ENCODE measurements around the gene STK17A. TPM values are rescaled to one million over a fixed set of nuclear protein-coding genes. Genes with fewer than 3 reads are reported as not detected.
"Not testable (repeated sequence)": the region's sequence is repeated elsewhere in the genome, so short reads cannot be mapped to it uniquely, and the experiment has no call there.

Gene STK17A
- total RNA-seq, 1 experiment from 2014 or later: 75.4 TPM

DNA sequence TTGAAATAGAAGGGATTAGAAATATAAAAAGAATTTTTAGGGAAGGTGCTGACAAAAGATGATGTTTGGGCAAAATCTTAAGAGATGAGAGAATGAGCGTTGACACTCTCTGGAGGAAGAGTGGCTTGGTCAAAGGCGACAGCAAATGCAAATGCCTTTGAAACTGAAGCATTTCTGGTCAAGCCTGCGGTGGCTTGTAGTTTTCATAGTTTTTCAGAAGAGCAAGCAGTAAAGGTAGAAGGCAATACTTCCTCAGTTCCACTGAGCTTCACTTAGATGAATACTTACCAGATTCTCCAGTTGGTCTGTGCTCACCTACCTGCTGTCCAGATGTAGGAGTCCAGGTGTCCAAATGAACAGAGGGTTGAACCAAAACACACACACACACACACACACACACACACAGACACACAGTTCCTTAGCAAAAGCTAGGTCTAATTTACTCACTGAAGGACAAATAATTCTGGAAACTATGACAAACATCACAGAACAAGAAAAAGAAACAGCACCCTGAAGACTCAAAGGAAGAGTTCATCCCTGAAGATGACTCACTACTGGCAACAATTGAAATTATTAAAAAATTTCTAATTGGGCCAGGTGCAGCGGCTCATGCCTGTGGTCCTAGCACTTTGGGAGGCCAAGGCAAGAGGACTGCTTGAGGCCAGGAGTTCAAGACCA lies 12.1 kb upstream of the STK17A start:
- Histone ChIP-seq H3F3A (ENCODE audit: low read length, unreplicated experiment) (peaks cover 3% of the 10 kb centered on the region), H3K9ac (ENCODE audit: low read length) (no peak overlapping the region), H2AFZ (ENCODE audit: low read length) (no peak overlapping the region), H3K9me2 (replicated peaks; ENCODE audit: low read length) (no peaks in the 10 kb centered on the region), H3K79me2 (ENCODE audit: low read length) (no peaks in the 10 kb centered on the region), H3K9me3 (ENCODE audit: low read length) (no peaks in the 10 kb centered on the region), H3K27me3 (ENCODE audit: low read length) (no peaks in the 10 kb centered on the region), H3K27ac (ENCODE audit: low read length) (peak overlapping the region; percentile 82), H3K4me3 (ENCODE audit: low read length) (no peak overlapping the region), H3K36me3 (ENCODE audit: low read depth, low read length) (no peaks in the 10 kb centered on the region), H4K20me1 (ENCODE audit: low read length) (no peaks in the 10 kb centered on the region), H3K4me2 (ENCODE audit: low read length) (no peak overlapping the region), H3K4me1 (ENCODE audit: insufficient read depth, low read length) (peaks cover 49% of the 10 kb centered on the region)
- ATAC-seq (no peak), DNase-seq (peak; percentile 54)
- no peak for TF ChIP-seq EZH2phosphoT487 (IDR thresholded peaks at IDR 0.05; ENCODE audit: borderline replicate concordance, low read length)
- TF ChIP-seq EZH2 (IDR thresholded peaks at IDR 0.05; ENCODE audit: low read length, unreplicated experiment): no peak
- TF ChIP-seq, protein P1, sequence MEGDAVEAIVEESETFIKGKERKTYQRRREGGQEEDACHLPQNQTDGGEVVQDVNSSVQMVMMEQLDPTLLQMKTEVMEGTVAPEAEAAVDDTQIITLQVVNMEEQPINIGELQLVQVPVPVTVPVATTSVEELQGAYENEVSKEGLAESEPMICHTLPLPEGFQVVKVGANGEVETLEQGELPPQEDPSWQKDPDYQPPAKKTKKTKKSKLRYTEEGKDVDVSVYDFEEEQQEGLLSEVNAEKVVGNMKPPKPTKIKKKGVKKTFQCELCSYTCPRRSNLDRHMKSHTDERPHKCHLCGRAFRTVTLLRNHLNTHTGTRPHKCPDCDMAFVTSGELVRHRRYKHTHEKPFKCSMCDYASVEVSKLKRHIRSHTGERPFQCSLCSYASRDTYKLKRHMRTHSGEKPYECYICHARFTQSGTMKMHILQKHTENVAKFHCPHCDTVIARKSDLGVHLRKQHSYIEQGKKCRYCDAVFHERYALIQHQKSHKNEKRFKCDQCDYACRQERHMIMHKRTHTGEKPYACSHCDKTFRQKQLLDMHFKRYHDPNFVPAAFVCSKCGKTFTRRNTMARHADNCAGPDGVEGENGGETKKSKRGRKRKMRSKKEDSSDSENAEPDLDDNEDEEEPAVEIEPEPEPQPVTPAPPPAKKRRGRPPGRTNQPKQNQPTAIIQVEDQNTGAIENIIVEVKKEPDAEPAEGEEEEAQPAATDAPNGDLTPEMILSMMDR (conservative IDR thresholded peaks at IDR 0.05; ENCODE audit: low read depth, low read length): no peak
- POLR2A ChIA-PET (ENCODE audit: unreplicated experiment): interaction anchor here (3.0 kb wide), 1 partner anchor 12 kb away, joined by 54 read pairs; the partner anchor contains the start of gene STK17A
- BruUV-seq (replicated peaks): no TSS peak
- CTCF ChIA-PET: interaction anchor here (0.6 to 1.2 kb wide), 2 partner anchors 12 to 194 kb away, joined by 3 to 8 read pairs; partner anchors contain the start of gene STK17A
- intact Hi-C loops (cut with micrococcal nuclease): loop anchor here (10.0 kb wide), 1 partner anchor 116 kb away; no protein-coding TSS in a partner anchor

DNA sequence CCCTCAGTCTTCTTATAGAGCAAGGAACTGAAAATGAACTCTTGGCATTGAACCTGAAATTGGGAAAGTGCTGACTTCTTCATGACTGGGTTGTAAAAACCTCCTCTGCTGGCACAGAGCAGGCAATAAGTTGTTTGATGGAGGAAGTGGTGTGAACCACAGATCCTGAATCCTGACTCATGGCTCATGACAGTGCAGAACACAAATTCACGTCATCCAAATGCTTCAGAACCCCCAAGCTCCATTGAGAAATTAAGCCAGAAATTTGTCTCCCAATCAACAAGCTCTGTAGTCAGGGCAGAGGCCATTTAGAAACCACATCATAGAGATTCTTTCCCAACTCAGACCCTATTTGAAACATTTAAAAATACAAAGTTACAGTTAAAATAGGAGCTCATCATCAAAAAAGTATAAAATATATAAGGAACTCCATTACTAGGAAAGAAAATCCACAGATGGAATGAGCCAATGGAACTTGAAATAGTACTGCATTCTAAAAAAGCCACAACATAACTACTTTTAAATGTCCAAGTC lies 10.3 kb upstream of the STK17A start:
- H3K4me3 ChIP-seq (ENCODE audit: low read length): no peak overlapping the region
- no peaks in the 10 kb centered on the region for H3K27me3 ChIP-seq (ENCODE audit: low read length)
- no peaks in the 10 kb centered on the region for H3K9me3 ChIP-seq (ENCODE audit: low read length)
- peak; percentile 89 for ATAC-seq
- no peaks in the 10 kb centered on the region for H3K79me2 ChIP-seq (ENCODE audit: low read length)
- TF ChIP-seq, protein P1 (conservative IDR thresholded peaks at IDR 0.05; ENCODE audit: low read depth, low read length): no peak
- TF ChIP-seq EZH2phosphoT487 (IDR thresholded peaks at IDR 0.05; ENCODE audit: borderline replicate concordance, low read length) (no peak), EZH2 (IDR thresholded peaks at IDR 0.05; ENCODE audit: low read length, unreplicated experiment) (no peak)
- ChIA-PET CTCF (interaction anchor here (0.5 to 2.0 kb wide), 4 partner anchors 9 to 205 kb away, joined by 3 to 43 read pairs (median 4); partner anchors contain the start of gene STK17A), POLR2A (ENCODE audit: unreplicated experiment) (interaction anchor here (0.6 to 3.0 kb wide), 2 partner anchors 10 to 20 kb away, joined by 9 to 54 read pairs; partner anchors contain the start of gene STK17A)
- H3K36me3 ChIP-seq (ENCODE audit: low read depth, low read length): no peaks in the 10 kb centered on the region
- H4K20me1 ChIP-seq (ENCODE audit: low read length): no peaks in the 10 kb centered on the region
- intact Hi-C loops (cut with micrococcal nuclease): loop anchor here (10.0 kb wide), 1 partner anchor 118 kb away; no protein-coding TSS in a partner anchor
- H3K9ac ChIP-seq (ENCODE audit: low read length): peak overlapping the region; percentile 32
- peak; percentile 97 for DNase-seq
- no peak overlapping the region for H2AFZ ChIP-seq (ENCODE audit: low read length)
- no peaks in the 10 kb centered on the region for H3K9me2 ChIP-seq (replicated peaks; ENCODE audit: low read length)
- H3K27ac ChIP-seq (ENCODE audit: low read length): peak overlapping the region; percentile 82
- H3F3A ChIP-seq (ENCODE audit: low read length, unreplicated experiment): peaks cover 3% of the 10 kb centered on the region
- no peak overlapping the region for H3K4me2 ChIP-seq (ENCODE audit: low read length)
- peaks cover 48% of the 10 kb centered on the region for H3K4me1 ChIP-seq (ENCODE audit: insufficient read depth, low read length)
- TSS peak; percentile 58 for BruUV-seq (replicated peaks)

DNA sequence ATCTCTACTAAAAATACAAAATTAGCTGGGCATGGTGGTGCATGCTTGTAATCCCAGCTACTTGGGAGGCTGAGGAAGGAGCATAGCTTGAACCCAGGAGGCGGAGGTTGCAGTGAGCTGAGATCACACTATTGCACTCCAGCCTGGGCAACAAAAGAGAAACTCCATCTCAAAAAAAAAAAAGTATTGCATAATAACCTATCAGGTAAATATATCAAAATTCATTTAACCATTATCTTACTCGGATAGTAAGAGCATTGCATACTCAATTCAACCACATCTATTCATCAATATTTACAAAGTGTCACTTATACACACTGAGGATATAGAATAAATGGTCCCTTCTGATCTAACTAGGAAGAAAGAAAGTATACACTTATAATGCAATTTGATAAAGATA lies 9.1 kb upstream of the STK17A start:
- ATAC-seq; H3K9me2 ChIP-seq (replicated peaks; ENCODE audit: low read length); H3K27me3 ChIP-seq (ENCODE audit: low read length); H3K9me3 ChIP-seq (ENCODE audit: low read length); H3K4me3 ChIP-seq (ENCODE audit: low read length); H3K4me2 ChIP-seq (ENCODE audit: low read length); POLR2A ChIA-PET (ENCODE audit: unreplicated experiment); H3K36me3 ChIP-seq (ENCODE audit: low read depth, low read length); H3F3A ChIP-seq (ENCODE audit: low read length, unreplicated experiment); H3K79me2 ChIP-seq (ENCODE audit: low read length); BruUV-seq (replicated peaks); H4K20me1 ChIP-seq (ENCODE audit: low read length); H2AFZ ChIP-seq (ENCODE audit: low read length); DNase-seq; H3K9ac ChIP-seq (ENCODE audit: low read length): not testable (repeated sequence)
- Histone ChIP-seq H3K27ac (ENCODE audit: low read length) (peak overlapping the region; percentile 21; the same call in 1 of the 2 replicates), H3K4me1 (ENCODE audit: insufficient read depth, low read length) (peaks cover 35% of the 10 kb centered on the region)
- intact Hi-C loops (cut with micrococcal nuclease): loop anchor here (10.0 kb wide), 1 partner anchor 119 kb away; no protein-coding TSS in a partner anchor
- CTCF ChIA-PET: interaction anchor here (2.0 kb wide), 1 partner anchor 8 kb away, joined by 43 read pairs; the partner anchor contains the start of gene STK17A

Measured in PC-3 (cell line).